Sciatic nerve (tissue), 2 donors: Measurements from ENCODE around the gene DLAT. TPM values are rescaled to one million over a fixed set of nuclear protein-coding genes. Genes with fewer than 3 reads are reported as not detected.
"Not testable (repeated sequence)": the region's sequence is repeated elsewhere in the genome, so short reads cannot be mapped to it uniquely, and the experiment has no call there.

ENCODE experiments used
- ATAC-seq: fragments of 200-7000 bp; cut with Tn5 transposase; one replicate; pipeline ENCODE4 v1.9.1; 2020; ENCODE audit warnings: mild to moderate bottlenecking, moderate library complexity
- DNase-seq: peaks from one replicate; pipeline ENCODE4 v3.0.0-alpha.2; 2020; ENCODE audit warnings: low spot score
- intact Hi-C: fragments of 100-400 bp; cut with DNase I; formaldehyde crosslinking; loops from one replicate; pipeline ENCODE4 v1.14.2; 2022
- total RNA-seq: library from RNA; stranded (reverse); fragmentation: NEBNext Ultra II Directional; extraction: Animal tissue kit (Norgen Biotek cat#: 25700); gene quantifications from one replicate; pipeline ENCODE4 v1.2.1, GENCODE V29; 2021
- donor health status: DM: no; HTN: no; CAD: no.
- donor health status: DM: no; HTN: no; CAD: no.

Gene DLAT
- total RNA-seq, result 19.4 TPM

- peak; percentile 96 for ATAC-seq
- peak; percentile 88 for DNase-seq
- intact Hi-C loops, result no loop called here
These were observed at the start of gene DLAT for GRCh38 chr11:112024773-112025678. TSS of gene DLAT (plus strand) at chr11:112025408. CDS start at chr11:112025473, 65 bp downstream.

- intact Hi-C loops, result loop anchor here (2.0 kb wide), 1 partner anchor 37 kb away; no protein-coding TSS in a partner anchor
- ATAC-seq, result no peak
- no peak for DNase-seq
These were observed 49.0 kb upstream of the DLAT start for GRCh38 chr11:111976119-111976766.

GRCh38 chr11:111976767-111977145 lies 48.5 kb upstream of the DLAT start:
- peak; percentile 61 for ATAC-seq
- intact Hi-C loops, result loop anchor here (2.0 kb wide), 1 partner anchor 38 kb away; no protein-coding TSS in a partner anchor

DNA sequence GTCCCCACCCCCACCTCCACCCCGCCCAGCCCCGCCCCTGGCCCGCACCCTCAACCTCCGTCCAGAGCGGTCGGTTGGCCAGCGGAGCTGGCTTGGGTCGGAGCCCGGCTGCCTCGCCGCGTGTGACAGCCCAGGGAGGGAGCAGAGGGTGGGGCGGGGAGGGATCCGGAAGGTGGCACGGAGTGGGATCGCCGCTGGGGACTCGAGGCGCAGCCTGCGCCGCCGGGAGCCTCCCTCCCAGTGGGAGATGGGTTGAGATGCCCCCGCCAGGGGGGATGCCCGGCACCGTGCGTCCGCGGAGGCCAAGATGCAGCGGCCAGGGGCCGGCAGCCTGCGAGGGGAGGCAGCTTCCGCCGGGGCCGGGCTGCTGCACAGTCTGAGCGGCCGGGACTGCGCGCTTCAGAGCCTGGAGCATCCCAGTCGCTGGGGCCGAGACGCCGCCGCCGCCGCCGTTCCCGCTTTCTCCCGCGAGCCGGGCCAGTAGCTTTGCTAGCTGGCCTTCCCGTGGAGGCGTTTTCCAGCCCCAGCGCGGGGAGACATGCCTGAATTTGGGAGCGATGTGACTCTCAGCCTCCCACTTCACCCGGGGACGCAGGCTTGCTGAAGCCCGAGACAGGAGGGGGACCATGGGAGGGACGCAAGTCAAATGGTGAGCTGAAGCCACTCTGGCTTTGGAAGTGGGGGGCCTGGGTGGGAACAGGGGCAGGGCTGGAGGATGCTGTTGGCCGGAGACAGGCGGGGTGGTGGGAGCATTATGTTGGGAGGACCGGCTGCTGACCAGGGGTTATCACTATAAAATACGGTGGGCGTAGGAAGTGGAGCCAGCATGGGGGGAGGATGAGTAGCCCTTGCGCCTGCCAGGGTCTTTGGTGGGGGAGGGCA lies 47.8 kb upstream of the DLAT start:
- intact Hi-C loops, result loop anchor here (2.0 kb wide), 1 partner anchor 39 kb away; no protein-coding TSS in a partner anchor
- ATAC-seq (peak; percentile 71), DNase-seq (peak; percentile 79)

More at GRCh38 chr11:111976767-111977145, 48.5 kb upstream of the DLAT start:
- peak; percentile 62 for DNase-seq

- peak; percentile 75 for DNase-seq
- intact Hi-C loops, result no loop called here
- ATAC-seq, result peak; percentile 84
These were observed 47.0 kb upstream of the DLAT start for GRCh38 chr11:111978028-111978771.

DNA sequence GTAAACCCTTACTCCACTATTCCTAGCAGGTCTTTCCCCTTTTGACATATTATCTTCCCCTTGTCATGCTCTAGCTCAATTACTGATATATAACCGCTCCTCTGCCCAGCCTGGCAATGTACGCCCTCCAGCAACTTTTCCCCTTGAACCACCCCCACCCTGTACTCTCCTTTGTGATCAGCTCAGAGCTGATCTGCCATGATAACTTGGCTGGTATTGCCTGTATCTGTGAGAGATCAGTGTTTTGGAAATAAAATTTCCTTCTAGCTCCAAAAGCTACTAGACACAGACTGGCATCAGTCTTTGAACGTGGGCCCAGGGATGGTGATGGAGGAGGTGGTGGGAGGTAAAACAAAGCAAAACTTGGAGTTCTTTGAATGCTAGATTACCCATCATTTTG lies 45.1 kb upstream of the DLAT start:
- intact Hi-C loops, result loop anchor here (5.0 kb wide), 1 partner anchor 103 kb away; the partner anchor contains the start of genes CFAP68 and FDXACB1
- ATAC-seq (no peak), DNase-seq (no peak)

GRCh38 chr11:111981270-111981669 lies 43.9 kb upstream of the DLAT start:
- DNase-seq (no peak), ATAC-seq (no peak)
- intact Hi-C loops, result loop anchor here (5.0 kb wide), 1 partner anchor 104 kb away; the partner anchor contains the start of genes CFAP68 and FDXACB1

DNA sequence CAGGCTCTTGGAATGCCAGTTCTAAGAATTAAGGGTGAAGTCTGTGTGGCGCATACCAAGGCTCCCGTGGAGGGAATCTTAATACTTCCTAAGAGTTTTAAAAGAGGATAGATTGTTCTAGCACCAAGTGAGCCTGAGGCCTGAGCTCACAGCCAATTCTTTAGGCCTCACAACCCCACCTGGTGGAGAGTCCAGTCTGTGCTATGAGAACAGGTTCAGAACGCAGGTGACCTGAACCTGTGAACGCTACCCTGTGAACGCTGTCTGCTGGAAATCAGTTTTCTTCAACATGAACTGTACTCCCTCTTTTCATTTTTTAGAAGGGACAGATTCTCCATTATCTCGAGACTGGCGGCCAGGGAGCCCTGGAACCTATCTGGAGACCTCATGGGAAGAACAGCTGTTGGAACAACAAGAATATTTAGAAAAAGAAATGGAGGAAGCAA lies 43.2 kb upstream of the DLAT start:
- ATAC-seq (no peak), DNase-seq (peak; percentile 66)
- intact Hi-C loops, result loop anchor here (5.0 kb wide), 1 partner anchor 105 kb away; the partner anchor contains the start of genes CFAP68 and FDXACB1

DNA sequence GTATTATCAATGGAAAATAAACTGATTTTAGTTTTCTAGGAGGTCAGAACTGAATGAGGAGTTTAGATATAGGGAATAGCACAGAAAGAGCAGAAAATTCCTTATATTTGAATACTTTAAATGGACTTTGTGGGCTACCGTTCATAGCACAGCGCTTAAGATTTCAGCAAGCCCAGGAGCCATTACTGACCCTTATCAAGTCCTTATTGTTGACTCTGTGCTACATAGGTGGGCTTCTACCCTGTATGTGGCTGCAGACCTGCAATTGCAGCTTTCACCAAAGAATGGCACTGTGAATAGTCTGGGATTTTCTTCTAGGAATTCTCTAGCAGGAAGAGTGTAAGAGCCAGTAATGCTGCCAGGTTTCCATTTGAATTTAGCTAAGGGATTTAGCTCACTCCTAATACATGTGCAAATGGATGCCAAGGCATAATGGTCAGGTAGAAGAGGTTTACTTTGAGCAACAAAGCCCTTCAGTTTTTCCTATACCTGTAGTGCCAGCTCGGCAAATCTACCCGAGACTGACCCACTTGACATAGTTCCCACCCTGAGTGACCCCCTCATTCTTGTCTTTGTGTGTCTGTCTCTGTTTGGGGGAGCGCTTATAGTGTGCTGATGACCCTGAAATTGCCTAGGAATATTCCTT lies 42.5 kb upstream of the DLAT start:
- intact Hi-C loops, result loop anchor here (5.0 kb wide), 1 partner anchor 105 kb away; the partner anchor contains the start of genes CFAP68 and FDXACB1
- ATAC-seq (no peak), DNase-seq (no peak)

GRCh38 chr11:111983187-111983986 lies 41.8 kb upstream of the DLAT start:
- intact Hi-C loops, result loop anchor here (5.0 kb wide), 1 partner anchor 106 kb away; the partner anchor contains the start of genes CFAP68 and FDXACB1
- ATAC-seq, result peak; percentile 53

GRCh38 chr11:111986589-111986988 lies 38.6 kb upstream of the DLAT start:
- DNase-seq (no peak), ATAC-seq (no peak)
- intact Hi-C loops, result no loop called here

More at GRCh38 chr11:111983187-111983986, 41.8 kb upstream of the DLAT start:
- DNase-seq, result no peak

- ATAC-seq (no peak), DNase-seq (no peak)
- intact Hi-C loops, result no loop called here
These were observed 34.8 kb upstream of the DLAT start for GRCh38 chr11:111990381-111990780.

DNA sequence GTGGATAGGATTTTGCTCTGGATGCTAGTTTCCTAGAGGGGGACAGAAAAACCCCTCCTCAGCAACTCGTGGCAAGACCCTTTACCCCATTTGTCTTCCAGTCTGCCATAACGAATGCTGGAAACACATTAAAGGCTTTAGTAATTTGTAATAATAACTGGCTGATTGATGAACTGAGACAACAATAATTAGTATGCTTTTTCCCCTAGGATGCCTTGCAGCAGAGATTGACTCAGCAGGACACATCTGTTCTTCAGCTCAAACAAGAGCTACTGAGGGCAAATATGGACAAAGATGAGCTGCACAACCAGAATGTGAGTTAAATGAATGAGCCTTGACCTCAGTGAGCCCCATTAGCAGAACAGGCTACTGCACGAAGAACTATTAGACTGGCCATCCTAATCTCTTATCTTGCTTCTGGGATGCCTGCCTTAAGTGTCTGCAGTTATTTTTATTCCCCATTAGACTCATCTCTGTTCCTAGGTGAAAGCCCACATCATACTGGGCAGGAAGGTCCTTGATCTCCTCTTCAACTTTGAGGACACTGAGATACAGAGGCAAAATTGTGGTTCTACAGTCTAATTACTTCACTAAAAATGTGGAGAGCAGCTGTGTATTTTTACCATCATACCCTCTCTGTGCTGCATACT lies 32.9 kb upstream of the DLAT start:
- intact Hi-C loops, result no loop called here
- DNase-seq (no peak), ATAC-seq (no peak)

DNA sequence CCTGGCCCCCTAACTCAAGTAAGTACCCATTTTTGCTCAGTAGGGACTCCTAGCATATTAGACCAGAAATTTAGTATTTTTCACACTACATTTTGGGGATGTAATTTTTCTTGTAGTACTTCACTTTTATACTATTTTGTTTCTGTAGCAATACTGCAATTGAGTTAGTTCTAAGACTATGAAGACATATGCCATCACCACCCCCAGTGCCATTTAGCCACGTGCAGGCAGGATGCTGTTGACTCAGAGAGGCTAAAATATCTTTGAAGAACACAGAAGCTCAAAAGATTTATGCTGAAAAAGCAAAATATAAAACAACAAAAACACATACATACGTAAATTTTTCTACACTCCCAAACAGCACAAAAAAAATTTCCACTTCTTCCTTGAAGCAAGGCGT lies 29.1 kb upstream of the DLAT start:
- DNase-seq, result no peak
- no peak for ATAC-seq
- intact Hi-C loops, result no loop called here

DNA sequence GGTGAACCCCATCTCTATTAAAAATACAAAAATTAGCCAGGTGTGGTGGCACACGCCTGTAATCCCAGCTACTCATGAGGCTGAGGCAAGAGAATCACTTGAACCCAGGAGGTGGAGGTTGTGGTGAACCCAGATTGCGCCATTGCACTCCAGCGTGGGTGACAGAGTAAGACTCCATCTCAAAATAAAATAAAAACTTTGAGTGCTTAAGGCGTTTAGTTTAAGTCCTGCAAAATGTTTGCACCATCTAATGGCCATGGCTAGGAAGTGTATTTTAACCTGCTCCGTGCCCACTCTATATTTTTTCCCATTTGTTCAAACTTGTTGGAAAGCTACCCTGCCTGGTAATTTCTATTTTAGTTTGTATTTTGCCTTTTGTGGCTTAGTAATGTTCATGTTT lies 28.5 kb upstream of the DLAT start:
- ATAC-seq, result peak; percentile 82
- intact Hi-C loops, DNase-seq: not testable (repeated sequence)

DNA sequence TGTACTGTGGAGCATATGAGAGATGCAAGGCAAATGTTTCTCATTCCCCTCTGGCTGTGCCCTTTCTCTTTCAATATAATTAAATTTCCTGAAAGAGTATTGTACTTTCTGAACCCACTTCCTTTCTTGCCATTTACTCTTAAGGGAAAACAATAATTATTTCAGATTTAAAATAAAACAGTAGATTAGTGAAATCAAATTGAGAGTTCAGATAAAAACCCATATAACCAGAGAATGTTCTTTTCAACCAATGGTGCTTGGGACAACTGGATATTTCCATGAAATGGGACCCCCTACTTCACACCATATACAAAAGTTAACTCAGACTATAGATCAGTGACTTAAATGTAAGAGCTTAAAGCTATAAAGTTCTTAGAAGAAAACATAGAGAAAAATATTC lies 26.1 kb upstream of the DLAT start:
- intact Hi-C loops, result no loop called here
- ATAC-seq, result no peak
- DNase-seq, result no peak
